HG03135 (cell line): Measurements from ENCODE around the gene OGA.

Experiments used
- ATAC-seq: cut with Tn5 transposase; IDR thresholded peaks from one replicate; pipeline ENCODE4 v1.9.1; 2021; ENCODE audit warnings: mild to moderate bottlenecking, moderate library complexity; ENCODE audit not compliant: unreplicated experiment

OGA gene

GRCh38 chr10:101762736-101763135 lies 55.5 kb downstream of the OGA start:
- no peak for ATAC-seq

- ATAC-seq, result no peak
Measured at GRCh38 chr10:101761226-101761625, 57.0 kb downstream of the OGA start.

- ATAC-seq, result no peak
Measured at GRCh38 chr10:101760510-101760909, 57.7 kb downstream of the OGA start.

GRCh38 chr10:101759309-101760247 lies 58.7 kb downstream of the OGA start:
- no peak for ATAC-seq

GRCh38 chr10:101758858-101759257 lies 59.4 kb downstream of the OGA start:
- no peak for ATAC-seq

- no peak for ATAC-seq
Measured at GRCh38 chr10:101752241-101752640, 66.0 kb downstream of the OGA start.

- no peak for ATAC-seq
Measured at GRCh38 chr10:101749047-101750016, 68.9 kb downstream of the OGA start.

- ATAC-seq, result no peak
Measured at GRCh38 chr10:101748496-101748895, 69.7 kb downstream of the OGA start.

GRCh38 chr10:101745074-101745696 lies 73.1 kb downstream of the OGA start:
- ATAC-seq, result no peak

- no peak for ATAC-seq
Measured at GRCh38 chr10:101744267-101744666, 74.0 kb downstream of the OGA start.

- ATAC-seq, result no peak
Measured at GRCh38 chr10:101741938-101742337, 76.3 kb downstream of the OGA start.

GRCh38 chr10:101736666-101737065 lies 81.6 kb downstream of the OGA start:
- no peak for ATAC-seq
